Subcutaneous abdominal adipose tissue (tissue), 5 donors: ENCODE measurements around the gene CRTAC1.

Source experiments
- H3K27ac ChIP-seq: one replicate; pipeline ENCODE4 v1.7.0; 2013; ENCODE audit warnings: low read depth, mild to moderate bottlenecking, inconsistent platforms, low read length, moderate library complexity
- H3K27me3 ChIP-seq, 5 donors: one replicate each; pipeline ENCODE4 v1.7.0; 2013; ENCODE audit warnings: low read length in 5 of 5, inconsistent platforms in 1 of 5; ENCODE audit not compliant: control insufficient read depth in 5 of 5, insufficient read depth in 4 of 5
- H3K36me3 ChIP-seq, 5 donors: one replicate each; pipeline ENCODE4 v1.7.0; 2013; ENCODE audit warnings: low read length in 5 of 5; ENCODE audit not compliant: control insufficient read depth in 5 of 5, insufficient read depth in 5 of 5
- H3K4me1 ChIP-seq, 5 donors: one replicate each; pipeline ENCODE4 v1.7.0; 2013; ENCODE audit warnings: low read length in 5 of 5, mild to moderate bottlenecking in 3 of 5, moderate library complexity in 1 of 5; ENCODE audit not compliant: control insufficient read depth in 5 of 5, insufficient read depth in 5 of 5
- H3K4me3 ChIP-seq, 5 donors: one replicate each; pipeline ENCODE4 v1.7.0; 2013; ENCODE audit warnings: low read length in 5 of 5, low read depth in 1 of 5
- H3K9ac ChIP-seq, 5 donors: one replicate each; pipeline ENCODE4 v1.7.0; 2013; ENCODE audit warnings: low read length in 5 of 5, mild to moderate bottlenecking in 4 of 5, moderate library complexity in 3 of 5
- H3K9me3 ChIP-seq, 5 donors: one replicate each; pipeline ENCODE4 v1.7.0; 2013; ENCODE audit warnings: low read length in 5 of 5; ENCODE audit not compliant: control insufficient read depth in 5 of 5
- donor health status: healthy.
- donor health status: healthy.
- donor health status: healthy.
- donor health status: healthy.
- donor health status: healthy.

CRTAC1 gene

DNA sequence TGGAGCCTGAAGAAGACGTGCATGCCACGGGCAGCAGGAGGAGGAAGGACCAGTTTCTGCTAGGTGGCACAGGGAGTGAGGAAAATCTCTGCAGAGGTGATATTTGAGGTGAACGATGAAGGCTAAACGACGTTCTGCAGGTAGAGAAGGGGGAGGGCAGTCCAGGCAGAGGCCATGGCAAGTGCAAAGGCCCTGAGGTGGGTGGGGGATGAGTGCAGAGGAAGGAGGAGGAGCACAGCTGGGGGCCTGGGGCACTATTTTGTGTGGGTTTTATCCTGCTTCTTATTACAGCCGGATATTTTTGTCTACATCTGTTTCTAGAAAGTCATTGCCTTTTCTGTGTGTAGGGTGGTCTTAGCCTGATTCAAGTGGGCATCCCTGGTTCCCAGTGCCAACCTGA, 123.2 kb downstream of the CRTAC1 start:
- no peak overlapping the region for H3K9ac ChIP-seq
- no peak overlapping the region for H3K4me3 ChIP-seq
- no peaks in the 10 kb centered on the region for H3K36me3 ChIP-seq
- no peak overlapping the region for H3K27ac ChIP-seq
- no peaks in the 10 kb centered on the region for H3K4me1 ChIP-seq
- H3K27me3 ChIP-seq = peaks cover 7 to 29% (median 15%) of the 10 kb centered on the region in 5 donors
- no peaks in the 10 kb centered on the region for H3K9me3 ChIP-seq

- H3K4me1 ChIP-seq = no peaks in the 10 kb centered on the region
- H3K27me3 ChIP-seq = peaks cover 10 to 34% (median 21%) of the 10 kb centered on the region in 5 donors
- H3K9ac ChIP-seq = no peak overlapping the region
- no peak overlapping the region for H3K27ac ChIP-seq
- no peak overlapping the region for H3K4me3 ChIP-seq
- no peaks in the 10 kb centered on the region for H3K9me3 ChIP-seq
- no peaks in the 10 kb centered on the region for H3K36me3 ChIP-seq
Measured at GRCh38 chr10:97905276-97905675, 125.1 kb downstream of the CRTAC1 start.

GRCh38 chr10:97904576-97904975, 125.8 kb downstream of the CRTAC1 start:
- Histone ChIP-seq H3K36me3 (no peaks in the 10 kb centered on the region), H3K9me3 (no peaks in the 10 kb centered on the region), H3K9ac (no peak overlapping the region), H3K27ac (no peak overlapping the region), H3K4me3 (no peak overlapping the region), H3K27me3 (peaks cover 10 to 34% (median 21%) of the 10 kb centered on the region in 5 donors), H3K4me1 (no peaks in the 10 kb centered on the region)

DNA sequence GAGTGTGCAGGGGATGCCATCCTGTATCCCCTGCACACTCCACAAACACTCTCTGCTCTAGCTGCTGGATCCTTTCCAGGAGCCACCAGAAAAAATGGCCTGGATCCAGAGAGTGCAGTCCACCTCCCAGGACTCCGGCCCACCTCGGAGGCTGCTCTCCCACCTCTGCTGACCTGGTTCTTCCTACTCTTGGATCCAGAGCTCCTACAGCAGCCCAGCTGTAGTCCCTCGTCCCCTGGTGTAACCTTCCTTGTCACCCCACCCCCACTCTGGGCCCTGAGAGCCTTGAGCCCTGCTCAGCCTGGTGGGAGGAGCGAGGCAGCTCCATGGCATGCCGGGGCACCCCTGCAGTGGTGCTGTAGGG, 126.4 kb downstream of the CRTAC1 start:
- Histone ChIP-seq H3K9ac (no peak overlapping the region), H3K27me3 (peaks cover 11 to 34% (median 22%) of the 10 kb centered on the region in 5 donors), H3K36me3 (no peaks in the 10 kb centered on the region), H3K27ac (no peak overlapping the region), H3K4me3 (no peak overlapping the region), H3K4me1 (no peaks in the 10 kb centered on the region), H3K9me3 (no peaks in the 10 kb centered on the region)

- Histone ChIP-seq H3K36me3 (no peaks in the 10 kb centered on the region), H3K4me1 (peaks cover 0 to 4% (median 2%) of the 10 kb centered on the region in 5 donors), H3K9me3 (no peaks in the 10 kb centered on the region), H3K27ac (no peak overlapping the region), H3K4me3 (no peak overlapping the region), H3K27me3 (peaks cover 12 to 34% (median 22%) of the 10 kb centered on the region in 5 donors), H3K9ac (no peak overlapping the region)
Measured at GRCh38 chr10:97903128-97904017, 127.0 kb downstream of the CRTAC1 start.

- peaks cover 7 to 38% (median 20%) of the 10 kb centered on the region in 5 donors for H3K27me3 ChIP-seq
Measured at GRCh38 chr10:97901381-97901780, 129.0 kb downstream of the CRTAC1 start.

DNA sequence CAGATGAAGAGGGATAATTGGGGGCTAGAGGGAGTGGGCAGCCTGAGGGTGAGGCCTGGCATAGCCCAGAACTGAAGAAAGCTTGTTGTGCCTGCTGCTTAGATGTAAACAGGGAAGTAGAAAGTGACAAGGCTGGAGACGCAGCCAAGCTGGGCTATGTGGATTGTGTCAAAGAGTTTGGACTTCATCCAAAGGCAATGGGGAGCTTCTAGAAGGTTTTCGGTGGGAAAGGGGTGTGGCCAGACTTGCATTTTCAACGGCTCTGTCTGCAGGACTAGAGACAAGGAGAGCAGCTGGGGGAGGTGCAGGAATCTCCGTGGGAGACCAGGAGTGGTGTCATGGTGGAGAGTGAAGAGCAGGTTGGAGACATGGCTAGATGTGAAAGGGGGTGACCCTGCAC, 132.0 kb downstream of the CRTAC1 start:
- Histone ChIP-seq H3K9ac (no peak overlapping the region), H3K36me3 (no peaks in the 10 kb centered on the region), H3K4me1 (peaks cover 0 to 27% (median 5%) of the 10 kb centered on the region in 5 donors), H3K27me3 (peaks cover 5 to 27% (median 12%) of the 10 kb centered on the region in 5 donors), H3K27ac (no peak overlapping the region), H3K9me3 (no peaks in the 10 kb centered on the region), H3K4me3 (no peak overlapping the region)

More at GRCh38 chr10:97901381-97901780, 129.0 kb downstream of the CRTAC1 start:
- H3K9ac ChIP-seq = no peak overlapping the region
- no peak overlapping the region for H3K27ac ChIP-seq
- H3K36me3 ChIP-seq = no peaks in the 10 kb centered on the region
- peaks cover 0 to 15% (median 5%) of the 10 kb centered on the region in 5 donors for H3K4me1 ChIP-seq
- H3K9me3 ChIP-seq = no peaks in the 10 kb centered on the region
- H3K4me3 ChIP-seq = no peak overlapping the region

GRCh38 chr10:97896756-97897358, 133.6 kb downstream of the CRTAC1 start:
- peaks cover 0 to 27% (median 5%) of the 10 kb centered on the region in 5 donors for H3K4me1 ChIP-seq
- no peak overlapping the region for H3K27ac ChIP-seq
- no peak overlapping the region for H3K4me3 ChIP-seq
- no peaks in the 10 kb centered on the region for H3K9me3 ChIP-seq
- H3K27me3 ChIP-seq = peaks cover 3 to 27% (median 12%) of the 10 kb centered on the region in 5 donors
- no peaks in the 10 kb centered on the region for H3K36me3 ChIP-seq
- H3K9ac ChIP-seq = no peak overlapping the region

DNA sequence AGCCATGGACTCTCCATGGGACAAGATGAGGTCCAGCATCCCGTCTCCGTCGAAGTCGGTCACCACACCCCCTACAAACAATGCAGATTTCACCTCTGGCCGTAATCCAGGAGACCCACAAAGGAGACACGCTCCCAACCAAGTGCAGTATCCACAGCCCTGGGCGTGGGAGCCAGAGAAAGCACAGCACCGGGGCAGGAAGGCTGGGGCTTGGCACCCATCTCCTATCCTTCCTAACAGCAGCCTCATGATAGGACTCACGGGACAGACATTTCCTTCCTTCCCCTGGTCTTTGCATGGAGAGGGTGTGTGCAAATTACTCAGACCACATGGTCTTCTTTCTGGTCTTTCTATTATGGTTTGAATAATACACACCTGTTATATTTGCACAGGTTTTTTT, 134.5 kb downstream of the CRTAC1 start:
- H3K9me3 ChIP-seq = no peaks in the 10 kb centered on the region
- peak overlapping the region in 1 of 5 donors; percentile 23 for H3K4me3 ChIP-seq
- no peaks in the 10 kb centered on the region for H3K36me3 ChIP-seq
- no peak overlapping the region for H3K9ac ChIP-seq
- H3K27me3 ChIP-seq = peaks cover 0 to 22% (median 9%) of the 10 kb centered on the region in 5 donors
- no peak overlapping the region for H3K27ac ChIP-seq
- peaks cover 0 to 27% (median 5%) of the 10 kb centered on the region in 5 donors for H3K4me1 ChIP-seq

DNA sequence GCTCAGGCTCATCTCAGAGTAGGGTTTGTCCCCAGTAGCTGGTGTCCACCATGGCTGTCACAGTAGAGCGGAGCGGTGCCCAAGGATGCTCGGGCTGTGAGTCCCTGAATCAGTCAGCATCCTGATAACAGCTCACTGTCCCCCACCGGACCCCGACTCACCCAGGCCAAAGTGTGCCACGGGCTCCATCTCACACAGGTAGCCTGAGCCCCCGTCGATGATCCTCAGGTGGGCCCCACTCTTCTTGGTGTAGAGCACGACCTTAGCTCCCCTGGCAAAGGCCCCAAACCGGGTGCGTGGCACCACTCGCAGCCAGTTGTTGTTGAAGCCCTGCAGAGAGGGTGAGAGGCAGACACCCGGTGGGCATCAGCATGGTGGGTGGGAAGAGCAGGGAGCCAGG, 135.3 kb downstream of the CRTAC1 start:
- peaks cover 0 to 22% (median 9%) of the 10 kb centered on the region in 5 donors for H3K27me3 ChIP-seq
- H3K27ac ChIP-seq = no peak overlapping the region
- H3K4me1 ChIP-seq = peaks cover 0 to 27% (median 5%) of the 10 kb centered on the region in 5 donors
- no peaks in the 10 kb centered on the region for H3K9me3 ChIP-seq
- no peaks in the 10 kb centered on the region for H3K36me3 ChIP-seq
- H3K4me3 ChIP-seq = no peak overlapping the region
- no peak overlapping the region for H3K9ac ChIP-seq
